Stimulated activated CD8-positive, alpha-beta memory T cell treated with anti-CD3 and anti-CD28 coated beads, Interleukin-2, amount 100 ng/mL, for 48 hours (primary cell): ENCODE measurements around the gene TMEM198.

ENCODE experiments used
- DNase-seq, 2 donors: peaks; one replicate each; pipeline ENCODE4 v3.0.0-alpha.2; 2020; ENCODE audit warnings: low read depth in 2 of 2

Gene TMEM198

GRCh38 chr2:219509780-219510511 is 33.9 kb upstream of the TMEM198 start:
- peak in 1 of 2 donors; percentile 38 for DNase-seq

DNA sequence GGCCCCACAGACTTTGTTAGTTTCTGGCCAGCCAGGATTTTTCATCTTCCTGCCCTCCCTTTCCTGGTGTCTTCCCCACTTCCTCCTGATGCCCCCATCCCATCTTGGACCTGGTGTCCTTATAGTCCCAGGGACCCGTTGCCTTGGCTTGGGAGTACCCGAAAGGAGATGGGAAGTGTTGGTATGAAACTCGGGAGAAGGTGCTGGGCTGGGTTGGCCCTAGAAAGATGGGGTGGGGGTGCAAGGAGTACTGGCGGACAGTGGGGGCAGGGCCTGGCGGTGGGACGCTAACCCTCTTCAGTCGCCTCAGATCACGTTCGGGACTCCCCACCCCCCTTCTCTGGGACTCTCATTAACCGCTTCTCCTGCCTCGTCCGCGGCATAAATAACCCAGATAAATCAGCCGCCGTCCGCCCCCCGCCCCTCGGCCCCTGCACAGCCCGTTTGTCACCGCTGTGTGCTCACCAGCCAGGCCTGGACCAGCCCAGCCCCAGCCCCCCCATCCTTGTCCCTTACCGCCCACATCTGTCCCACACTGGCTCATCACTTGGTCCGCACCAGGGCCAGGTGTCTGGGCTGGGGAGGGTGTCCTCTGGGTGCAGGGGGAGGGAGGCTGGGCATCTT is 33.2 kb upstream of the TMEM198 start:
- DNase-seq = no peak

- DNase-seq = no peak
Measured at GRCh38 chr2:219511547-219512325, 32.1 kb upstream of the TMEM198 start.

GRCh38 chr2:219512524-219513216 is 31.2 kb upstream of the TMEM198 start:
- DNase-seq = no peak

- DNase-seq = no peak
Measured at GRCh38 chr2:219513787-219514186, 30.0 kb upstream of the TMEM198 start.

DNA sequence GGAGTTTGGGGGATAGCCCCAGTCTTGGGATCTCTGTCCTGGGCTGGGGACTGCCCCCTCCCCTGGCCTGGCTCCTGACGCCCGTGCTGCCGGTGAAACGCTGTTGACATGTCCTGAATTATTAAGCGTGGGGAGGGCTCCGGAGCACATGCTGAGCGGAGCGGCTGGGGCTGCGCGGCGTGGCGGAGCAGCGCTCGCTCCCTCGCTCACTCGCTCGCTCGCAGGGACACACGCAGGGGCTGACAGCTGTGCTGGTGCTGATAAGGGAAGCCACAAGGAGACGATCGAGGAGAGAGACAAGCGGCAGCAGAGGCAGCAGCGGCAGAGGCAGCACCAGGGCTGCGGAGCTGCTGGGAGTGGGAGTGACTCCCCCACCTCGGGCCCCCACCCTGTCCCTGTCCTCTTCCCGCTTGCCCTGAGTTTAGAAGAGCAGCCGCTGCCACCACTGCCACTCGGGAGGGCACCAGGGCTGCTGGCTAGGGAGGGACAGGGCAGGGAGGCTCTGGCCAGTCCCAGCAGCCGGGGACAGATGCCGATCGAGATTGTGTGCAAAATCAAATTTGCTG is 29.5 kb upstream of the TMEM198 start, which contains the start of gene ASIC4:
TSS of gene ASIC4 (plus strand) at position 287 of the 566 bp plus-strand sequence. CDS start at position 530, 243 bp downstream.
- no peak for DNase-seq

DNA sequence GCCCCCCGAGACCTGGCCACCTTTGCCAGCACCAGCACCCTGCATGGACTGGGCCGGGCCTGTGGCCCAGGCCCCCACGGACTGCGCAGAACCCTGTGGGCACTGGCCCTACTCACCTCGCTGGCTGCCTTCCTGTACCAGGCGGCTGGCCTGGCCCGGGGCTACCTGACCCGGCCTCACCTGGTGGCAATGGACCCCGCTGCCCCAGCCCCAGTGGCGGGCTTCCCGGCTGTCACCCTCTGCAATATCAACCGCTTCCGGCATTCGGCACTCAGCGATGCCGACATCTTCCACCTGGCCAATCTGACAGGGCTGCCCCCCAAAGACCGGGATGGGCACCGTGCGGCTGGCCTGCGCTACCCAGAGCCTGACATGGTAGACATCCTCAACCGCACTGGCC is 29.0 kb upstream of the TMEM198 start:
- no peak for DNase-seq

GRCh38 chr2:219515874-219516629 is 27.8 kb upstream of the TMEM198 start:
- no peak for DNase-seq

DNA sequence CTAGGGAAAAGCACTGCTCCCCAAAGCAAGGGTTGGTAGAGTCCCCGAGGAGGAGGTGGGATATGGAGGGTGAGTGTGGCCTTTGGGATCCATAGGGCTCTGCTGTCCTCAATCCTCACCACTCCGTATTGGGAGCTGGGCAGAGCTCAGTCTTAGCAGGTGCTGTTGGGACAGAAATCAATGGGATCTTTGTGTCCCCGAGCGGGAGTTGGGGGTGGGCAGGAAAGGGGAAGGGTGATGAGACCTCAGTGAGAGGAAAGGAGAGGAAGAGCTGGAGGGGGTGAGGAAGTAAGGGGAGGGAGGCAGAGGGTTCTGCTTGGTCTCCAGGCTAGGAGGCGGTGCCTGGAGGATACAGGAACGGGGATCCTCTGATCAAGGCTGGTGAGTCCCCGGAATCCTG is 26.9 kb upstream of the TMEM198 start:
- DNase-seq = no peak

DNA sequence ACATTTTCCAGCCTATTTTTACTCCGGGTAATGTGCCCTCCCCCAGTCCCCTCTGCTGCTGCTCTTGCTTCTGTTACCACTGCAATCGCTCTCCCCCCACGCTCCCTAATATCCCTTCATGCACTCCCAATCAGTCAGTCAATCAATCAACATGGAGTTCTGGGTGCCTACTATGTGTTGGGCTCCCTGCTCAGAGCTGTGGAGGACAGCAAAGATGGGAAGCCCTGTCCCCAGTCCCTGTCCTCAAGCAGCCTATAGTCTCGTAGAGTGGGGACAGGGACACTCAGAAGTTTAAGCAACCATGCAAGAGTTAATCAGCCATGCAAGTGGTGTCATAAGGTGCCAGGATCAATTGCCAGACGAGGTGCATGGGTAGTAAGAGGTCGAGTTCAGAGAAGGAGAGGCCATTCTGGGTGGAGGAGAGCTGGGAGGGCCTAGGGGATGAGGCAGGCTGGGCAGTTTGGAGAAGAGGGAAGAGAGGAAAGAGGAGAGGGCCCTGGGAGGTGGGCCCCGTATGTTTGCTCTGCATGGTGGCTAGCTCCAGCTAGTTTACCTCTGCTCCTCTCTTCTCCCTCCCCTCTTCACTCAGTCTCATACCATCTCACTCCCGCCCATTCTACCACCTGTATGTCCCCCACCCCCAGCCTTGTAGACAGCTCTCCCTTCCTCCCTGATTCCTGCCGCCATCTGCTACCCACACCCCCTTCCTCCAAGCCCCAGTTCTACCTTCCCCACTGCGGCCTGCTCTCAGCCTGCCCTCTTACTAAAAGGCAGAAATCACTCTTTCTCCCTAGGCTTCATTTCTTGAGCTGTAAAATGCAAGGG is 25.7 kb upstream of the TMEM198 start:
- no peak for DNase-seq

GRCh38 chr2:219519526-219519916 is 24.3 kb upstream of the TMEM198 start:
- no peak for DNase-seq

- DNase-seq = no peak
Measured at GRCh38 chr2:219520079-219520478, 23.7 kb upstream of the TMEM198 start.

- no peak for DNase-seq
Measured at GRCh38 chr2:219521066-219521880, 22.6 kb upstream of the TMEM198 start.

DNA sequence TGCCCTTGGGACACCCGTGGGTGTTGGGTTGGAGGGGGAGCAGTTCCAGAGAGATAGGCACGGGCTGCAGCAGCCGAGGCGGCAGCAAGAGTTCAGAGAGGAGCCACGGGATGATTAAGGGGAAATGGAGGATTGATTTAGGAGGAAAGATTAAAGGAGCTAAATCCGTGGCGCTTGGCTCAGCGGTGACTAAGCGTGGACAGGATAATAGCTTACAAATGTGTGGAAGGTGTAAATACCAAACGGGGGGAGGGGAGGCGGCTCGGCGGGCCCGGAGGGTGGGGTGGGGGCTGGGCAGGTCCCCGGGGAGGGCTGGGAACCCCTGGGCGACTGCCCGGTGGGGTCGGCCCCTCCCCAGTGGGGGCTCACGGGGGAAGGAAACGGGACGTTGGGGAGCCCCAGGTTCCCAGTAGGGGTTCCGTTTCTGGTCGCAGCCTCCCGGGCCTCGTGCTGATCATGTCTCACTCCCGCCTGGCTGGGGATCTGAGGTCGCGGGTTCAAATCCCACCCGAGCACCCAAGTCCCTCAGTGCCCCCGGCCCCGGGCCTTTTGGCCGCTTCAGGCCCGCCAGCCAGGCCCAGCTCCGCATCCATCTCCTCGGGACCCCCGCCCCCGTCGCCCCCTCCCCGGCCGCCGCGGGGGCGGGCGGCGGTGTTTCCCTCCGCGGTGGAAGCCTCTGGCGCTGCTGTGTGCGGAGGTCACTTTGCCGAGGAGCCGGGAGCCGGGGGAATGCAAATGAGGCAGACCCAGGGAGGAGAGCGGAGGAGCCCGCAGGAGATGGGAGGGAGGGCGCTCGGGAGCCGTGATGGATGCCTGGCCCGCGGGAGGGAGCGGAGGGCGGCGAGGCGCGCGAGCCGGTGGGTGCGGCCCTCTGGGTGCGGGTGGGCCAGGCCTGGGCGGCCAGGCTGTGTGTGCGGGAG is 21.5 kb upstream of the TMEM198 start:
- DNase-seq = no peak

DNA sequence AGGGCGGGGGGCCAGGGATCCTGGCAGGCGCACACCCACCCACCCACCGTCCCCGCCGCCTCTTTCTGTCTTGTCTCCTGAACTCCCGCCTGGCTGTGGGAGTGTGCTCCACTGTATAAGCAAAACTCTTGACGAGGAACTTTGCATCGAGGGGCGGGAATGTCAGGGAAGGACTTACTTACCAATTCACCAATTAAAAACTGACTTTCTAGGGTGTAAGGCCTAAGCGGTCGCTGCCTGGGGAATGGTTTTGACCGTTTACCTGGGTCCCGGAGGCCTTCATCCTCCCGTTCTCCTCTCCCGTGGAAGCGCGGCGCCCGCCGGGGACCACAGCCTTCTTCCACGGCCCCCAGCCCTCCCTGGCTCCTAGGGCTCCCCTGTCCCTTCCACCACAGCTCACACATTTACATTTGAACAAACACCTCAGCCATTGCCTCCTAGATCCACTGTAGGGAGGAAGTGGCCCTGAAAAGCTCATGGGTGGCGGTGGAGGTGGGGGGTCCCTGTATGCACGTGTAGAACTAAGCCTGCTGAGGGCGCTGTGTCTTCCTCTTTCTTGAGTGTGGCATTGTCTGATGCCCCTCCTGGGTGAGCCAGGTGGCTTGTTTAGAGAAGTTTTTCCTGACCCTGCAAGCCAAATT is 20.7 kb upstream of the TMEM198 start:
- DNase-seq = no peak

DNA sequence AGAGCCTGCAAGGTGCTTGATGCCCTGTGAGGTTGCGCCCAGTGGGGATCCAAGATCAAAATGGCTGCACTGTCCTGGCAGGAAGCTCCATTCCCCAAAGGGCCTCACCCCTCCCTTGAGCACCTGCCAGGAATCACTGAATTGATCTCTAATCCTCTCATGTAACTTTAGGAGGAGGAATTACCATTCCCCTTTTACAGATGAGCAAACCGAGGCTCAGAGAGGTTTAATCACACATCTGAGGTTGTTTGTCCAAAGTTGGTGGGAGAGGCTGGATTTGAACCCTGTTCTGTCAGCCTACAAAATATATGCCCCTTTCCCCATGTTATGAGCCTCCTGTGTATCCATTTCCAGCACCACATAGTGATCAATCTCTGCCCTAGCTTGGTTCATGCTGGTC is 19.0 kb upstream of the TMEM198 start:
- no peak for DNase-seq

DNA sequence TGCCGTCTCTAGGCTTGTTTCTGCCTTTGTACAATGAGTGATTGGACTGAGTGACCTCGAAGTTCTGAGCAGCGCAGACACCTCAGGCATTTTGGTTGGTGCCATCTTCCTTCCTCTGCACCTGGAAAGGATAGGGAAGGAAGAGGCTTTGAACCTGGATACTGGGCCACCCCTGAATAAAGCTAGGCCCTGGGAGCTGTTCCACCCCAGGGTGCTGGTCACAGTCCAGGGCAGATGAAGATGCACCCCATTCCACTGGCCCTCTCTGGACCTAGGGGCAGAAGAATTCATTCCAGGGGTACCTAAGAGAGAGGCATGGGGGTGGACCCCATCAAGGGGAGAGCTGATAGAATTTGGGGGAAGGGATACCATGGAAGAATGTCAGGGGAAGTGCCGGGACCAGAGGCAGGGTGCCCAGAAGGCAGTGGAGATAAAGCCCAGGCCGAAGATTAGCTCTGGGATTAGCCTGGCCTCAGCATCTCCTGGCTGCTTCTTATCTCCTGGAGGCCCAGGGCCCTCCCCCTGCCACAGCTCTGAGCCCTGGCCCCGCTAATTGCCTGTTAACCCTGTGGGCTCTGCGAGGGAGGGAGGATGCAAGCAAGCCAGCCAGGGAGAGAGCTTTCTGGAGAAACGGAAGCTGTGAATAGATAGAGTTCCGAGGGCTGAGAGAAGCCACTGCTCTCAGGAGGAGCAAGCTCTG is 18.1 kb upstream of the TMEM198 start:
- no peak for DNase-seq
